GM19239 (cell line): ENCODE results near the gene CORO1C.

Experiments
- DNase-seq: peaks from one replicate; pipeline ENCODE4 v3.0.0; 2011; ENCODE audit warnings: low spot score; ENCODE audit not compliant: insufficient read length
- FAIRE-seq: peaks from 2 replicates; lab custom pipeline; 2011; peaks lifted over from hg19 to GRCh38; lab: Jason Lieb, UNC

The CORO1C gene

GRCh38 chr12:108728820-108729611 lies 2.3 kb downstream of the CORO1C start:
- FAIRE-seq (peak; percentile 58), DNase-seq (no peak)

GRCh38 chr12:108727868-108728735 lies 3.2 kb downstream of the CORO1C start:
- FAIRE-seq (peak; percentile 47), DNase-seq (no peak)

GRCh38 chr12:108727161-108727560 lies 4.2 kb downstream of the CORO1C start:
- DNase-seq: no peak
- no peak for FAIRE-seq

GRCh38 chr12:108724890-108725151 lies 6.5 kb downstream of the CORO1C start:
- FAIRE-seq (no peak), DNase-seq (no peak)

GRCh38 chr12:108724054-108724889 lies 7.0 kb downstream of the CORO1C start:
- DNase-seq: no peak

GRCh38 chr12:108722992-108723766 lies 8.1 kb downstream of the CORO1C start:
- DNase-seq: no peak
- FAIRE-seq: peak; percentile 57

More at GRCh38 chr12:108724054-108724889, 7.0 kb downstream of the CORO1C start:
- peak; percentile 18 for FAIRE-seq

- FAIRE-seq: no peak
- DNase-seq: no peak
These were observed 8.9 kb downstream of the CORO1C start for GRCh38 chr12:108722463-108722862.

- FAIRE-seq (peak; percentile 56), DNase-seq (no peak)
These were observed 9.5 kb downstream of the CORO1C start for GRCh38 chr12:108721824-108722223.

- DNase-seq (no peak), FAIRE-seq (no peak)
These were observed 10.4 kb downstream of the CORO1C start for GRCh38 chr12:108720757-108721514.

- FAIRE-seq (no peak), DNase-seq (no peak)
These were observed 14.1 kb downstream of the CORO1C start for GRCh38 chr12:108717243-108717642.

GRCh38 chr12:108714866-108715265 lies 16.5 kb downstream of the CORO1C start:
- DNase-seq (no peak), FAIRE-seq (no peak)

- no peak for DNase-seq
- FAIRE-seq: no peak
These were observed 17.8 kb downstream of the CORO1C start for GRCh38 chr12:108713471-108713870.

GRCh38 chr12:108712925-108713203 lies 18.5 kb downstream of the CORO1C start:
- FAIRE-seq: no peak

GRCh38 chr12:108712165-108712924 lies 19.0 kb downstream of the CORO1C start:
- DNase-seq (no peak), FAIRE-seq (no peak)

More at GRCh38 chr12:108712925-108713203, 18.5 kb downstream of the CORO1C start:
- no peak for DNase-seq

GRCh38 chr12:108711489-108712164 lies 19.7 kb downstream of the CORO1C start:
- DNase-seq: no peak
- FAIRE-seq: no peak

GRCh38 chr12:108709697-108710096 lies 21.6 kb downstream of the CORO1C start:
- FAIRE-seq: no peak
- no peak for DNase-seq

- DNase-seq (no peak), FAIRE-seq (no peak)
These were observed 26.8 kb downstream of the CORO1C start for GRCh38 chr12:108704527-108704926.
